MM.1S (cell line): ENCODE data around the gene SRP9.

Source experiments
- DNase-seq: peaks from one replicate; pipeline ENCODE4 v3.0.0-alpha.2; 2015
- H2AFZ ChIP-seq: fragments of 300-600 bp; sonication (generic); 2 replicates; pipeline ENCODE4 v1.6.0; 2016; ENCODE audit warnings: antibody characterized with exemption, low read length
- H3F3A ChIP-seq: fragments of 300-600 bp; sonication (generic); 2 replicates; pipeline ENCODE4 v1.6.1; 2016; ENCODE audit warnings: mild to moderate bottlenecking, antibody characterized with exemption, low read length, moderate library complexity, mixed read lengths; ENCODE audit not compliant: insufficient read depth
- H3K27ac ChIP-seq: fragments of 300-600 bp; sonication (generic); 2 replicates; pipeline ENCODE4 v1.5.1; 2016; ENCODE audit warnings: mild to moderate bottlenecking, low read length
- H3K27me3 ChIP-seq: fragments of 300-600 bp; sonication (generic); replicated peaks from 2 replicates; pipeline ENCODE4 v1.6.0; 2016; ENCODE audit warnings: low read length; ENCODE audit not compliant: insufficient read depth
- H3K36me3 ChIP-seq: fragments of 300-600 bp; sonication (generic); replicated peaks from 2 replicates; pipeline ENCODE4 v1.6.1; 2016; ENCODE audit warnings: mild to moderate bottlenecking, low read length, mixed read lengths; ENCODE audit not compliant: insufficient read depth
- H3K4me1 ChIP-seq: fragments of 300-600 bp; sonication (generic); 2 replicates; pipeline ENCODE4 v1.6.1; 2016; ENCODE audit warnings: low read length, mixed read lengths
- H3K4me2 ChIP-seq: fragments of 300-600 bp; sonication (generic); 2 replicates; pipeline ENCODE4 v1.6.0; 2016; ENCODE audit warnings: low read depth, low read length
- H3K4me3 ChIP-seq: fragments of 300-600 bp; sonication (generic); 2 replicates; pipeline ENCODE4 v1.5.1; 2016; ENCODE audit warnings: low read length, mixed read lengths
- H3K79me2 ChIP-seq: fragments of 300-600 bp; sonication (generic); 2 replicates; pipeline ENCODE4 v1.6.1; 2016; ENCODE audit warnings: mixed run types, low read length, mixed read lengths
- H3K9ac ChIP-seq: fragments of 300-600 bp; sonication (generic); 2 replicates; pipeline ENCODE4 v1.6.1; 2016; ENCODE audit warnings: low read length, mixed read lengths
- H3K9me2 ChIP-seq: fragments of 300-600 bp; sonication (generic); replicated peaks from 2 replicates; pipeline ENCODE4 v1.6.1; 2016; ENCODE audit warnings: mild to moderate bottlenecking, low read length, mixed read lengths; ENCODE audit not compliant: insufficient read depth
- H3K9me3 ChIP-seq: fragments of 300-600 bp; sonication (generic); replicated peaks from 2 replicates; pipeline ENCODE4 v1.6.1; 2016; ENCODE audit warnings: mild to moderate bottlenecking, low read length, mixed read lengths; ENCODE audit not compliant: insufficient read depth
- H4K20me1 ChIP-seq: fragments of 300-600 bp; sonication (generic); 2 replicates; pipeline ENCODE4 v1.6.1; 2016; ENCODE audit warnings: mild to moderate bottlenecking, low read length, moderate library complexity, mixed read lengths; ENCODE audit not compliant: insufficient read depth
- CTCF ChIP-seq: fragments of 300-600 bp; sonication (generic); IDR thresholded peaks from 2 replicates; pipeline ENCODE4 v1.5.1; 2016; ENCODE audit warnings: antibody characterized with exemption, low read length, mixed read lengths
- EZH2 ChIP-seq: fragments of 300-600 bp; sonication (generic); optimal IDR thresholded peaks from 2 replicates; pipeline ENCODE3; 2017; ENCODE audit warnings: low read depth, mild to moderate bottlenecking, antibody characterized with exemption, low read length, mixed read lengths
- EZH2phosphoT487 ChIP-seq: fragments of 300-600 bp; sonication (generic); IDR thresholded peaks from 2 replicates; pipeline ENCODE4 v1.6.1; 2018; ENCODE audit warnings: antibody characterized with exemption, low read length

Gene SRP9

GRCh38 chr1:225765982-225766674 lies 11.5 kb upstream of the SRP9 start:
- Histone ChIP-seq H3K9ac (no peak overlapping the region), H3K27me3 (no peaks in the 10 kb centered on the region), H3K4me1 (no peaks in the 10 kb centered on the region), H3K4me2 (no peak overlapping the region), H3K4me3 (no peak overlapping the region), H3K9me3 (no peaks in the 10 kb centered on the region), H3K9me2 (no peaks in the 10 kb centered on the region), H3F3A (no peaks in the 10 kb centered on the region), H3K79me2 (no peaks in the 10 kb centered on the region), H4K20me1 (no peaks in the 10 kb centered on the region), H3K36me3 (no peaks in the 10 kb centered on the region), H2AFZ (no peak overlapping the region), H3K27ac (no peak overlapping the region)
- no peak for DNase-seq
- no peak for TF ChIP-seq CTCF

GRCh38 chr1:225766967-225767633 lies 10.5 kb upstream of the SRP9 start:
- no peak overlapping the region for H2AFZ ChIP-seq
- no peak overlapping the region for H3K9ac ChIP-seq
- TF ChIP-seq EZH2phosphoT487, result no peak
- TF ChIP-seq CTCF, result no peak
- no peak for DNase-seq
- H3K4me1 ChIP-seq, result no peaks in the 10 kb centered on the region
- no peak overlapping the region for H3K4me3 ChIP-seq
- H3K36me3 ChIP-seq, result no peaks in the 10 kb centered on the region
- no peaks in the 10 kb centered on the region for H3K9me2 ChIP-seq
- H3F3A ChIP-seq, result no peaks in the 10 kb centered on the region
- H3K79me2 ChIP-seq, result no peaks in the 10 kb centered on the region
- no peaks in the 10 kb centered on the region for H3K9me3 ChIP-seq
- H3K27ac ChIP-seq, result no peak overlapping the region
- H4K20me1 ChIP-seq, result no peaks in the 10 kb centered on the region
- no peak overlapping the region for H3K4me2 ChIP-seq
- no peaks in the 10 kb centered on the region for H3K27me3 ChIP-seq

GRCh38 chr1:225767634-225768540 lies 9.7 kb upstream of the SRP9 start:
- DNase-seq, result no peak
- H3K4me2 ChIP-seq, result no peak overlapping the region
- H3K4me1 ChIP-seq, result no peaks in the 10 kb centered on the region
- no peaks in the 10 kb centered on the region for H3F3A ChIP-seq
- no peaks in the 10 kb centered on the region for H3K36me3 ChIP-seq
- no peaks in the 10 kb centered on the region for H4K20me1 ChIP-seq
- no peaks in the 10 kb centered on the region for H3K9me3 ChIP-seq
- H3K27ac ChIP-seq, result no peak overlapping the region
- no peak overlapping the region for H3K9ac ChIP-seq
- no peaks in the 10 kb centered on the region for H3K9me2 ChIP-seq
- H3K27me3 ChIP-seq, result no peaks in the 10 kb centered on the region
- no peak overlapping the region for H3K4me3 ChIP-seq
- no peak for TF ChIP-seq EZH2
- TF ChIP-seq CTCF, result no peak
- no peak for TF ChIP-seq EZH2phosphoT487
- no peak overlapping the region for H2AFZ ChIP-seq
- H3K79me2 ChIP-seq, result no peaks in the 10 kb centered on the region
